ENCODE results near the gene LRP1B.

LRP1B gene

DNA sequence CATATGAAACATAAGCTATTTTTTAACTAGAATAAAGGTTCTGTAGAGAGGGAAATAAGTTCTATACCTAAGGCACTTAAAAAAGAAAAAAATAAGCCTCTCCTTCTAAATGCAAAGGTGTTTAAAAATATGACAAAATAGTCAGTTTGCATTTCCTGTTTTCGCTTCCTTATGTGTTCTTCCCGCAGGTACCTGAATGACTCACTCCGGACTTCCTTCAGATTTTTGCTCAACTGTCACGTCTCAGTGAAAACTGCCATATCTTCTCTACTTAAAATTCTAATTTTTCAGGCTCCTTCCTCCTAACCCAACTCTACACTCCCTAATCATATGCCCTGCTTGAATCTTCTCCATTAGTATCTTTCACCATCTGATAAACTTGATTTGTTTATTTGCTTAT, 1333.1 kb downstream of the LRP1B start:
- TF ChIP-seq, protein P1, sequence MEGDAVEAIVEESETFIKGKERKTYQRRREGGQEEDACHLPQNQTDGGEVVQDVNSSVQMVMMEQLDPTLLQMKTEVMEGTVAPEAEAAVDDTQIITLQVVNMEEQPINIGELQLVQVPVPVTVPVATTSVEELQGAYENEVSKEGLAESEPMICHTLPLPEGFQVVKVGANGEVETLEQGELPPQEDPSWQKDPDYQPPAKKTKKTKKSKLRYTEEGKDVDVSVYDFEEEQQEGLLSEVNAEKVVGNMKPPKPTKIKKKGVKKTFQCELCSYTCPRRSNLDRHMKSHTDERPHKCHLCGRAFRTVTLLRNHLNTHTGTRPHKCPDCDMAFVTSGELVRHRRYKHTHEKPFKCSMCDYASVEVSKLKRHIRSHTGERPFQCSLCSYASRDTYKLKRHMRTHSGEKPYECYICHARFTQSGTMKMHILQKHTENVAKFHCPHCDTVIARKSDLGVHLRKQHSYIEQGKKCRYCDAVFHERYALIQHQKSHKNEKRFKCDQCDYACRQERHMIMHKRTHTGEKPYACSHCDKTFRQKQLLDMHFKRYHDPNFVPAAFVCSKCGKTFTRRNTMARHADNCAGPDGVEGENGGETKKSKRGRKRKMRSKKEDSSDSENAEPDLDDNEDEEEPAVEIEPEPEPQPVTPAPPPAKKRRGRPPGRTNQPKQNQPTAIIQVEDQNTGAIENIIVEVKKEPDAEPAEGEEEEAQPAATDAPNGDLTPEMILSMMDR (IDR thresholded peaks at IDR 0.05; ENCODE audit: low read depth, low read length) = no peak
- no peak for DNase-seq (ENCODE audit: extremely low read depth, low read depth)

DNA sequence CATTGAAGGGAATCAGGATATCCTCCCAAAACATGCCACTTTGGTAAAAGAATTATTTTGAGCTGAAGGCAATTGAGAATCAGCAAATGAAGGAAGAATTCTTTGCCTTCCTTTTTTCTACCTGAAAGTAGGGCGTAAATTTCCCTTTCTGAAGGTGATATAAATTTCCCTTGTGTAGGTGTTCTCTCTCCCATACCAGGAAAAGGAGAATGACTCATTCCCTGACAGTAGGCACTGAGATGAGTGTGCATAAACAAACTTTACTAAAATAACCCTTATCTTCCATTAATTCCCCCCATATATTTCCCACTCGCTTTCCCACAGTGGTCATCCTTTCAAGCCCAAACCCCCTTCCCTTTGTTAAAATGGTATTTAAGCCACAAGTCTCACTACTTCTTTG, 1339.0 kb downstream of the LRP1B start:
- no peak for DNase-seq (ENCODE audit: extremely low read depth, low read depth)
- TF ChIP-seq, protein P1 (IDR thresholded peaks at IDR 0.05; ENCODE audit: low read depth, low read length) = no peak

DNA sequence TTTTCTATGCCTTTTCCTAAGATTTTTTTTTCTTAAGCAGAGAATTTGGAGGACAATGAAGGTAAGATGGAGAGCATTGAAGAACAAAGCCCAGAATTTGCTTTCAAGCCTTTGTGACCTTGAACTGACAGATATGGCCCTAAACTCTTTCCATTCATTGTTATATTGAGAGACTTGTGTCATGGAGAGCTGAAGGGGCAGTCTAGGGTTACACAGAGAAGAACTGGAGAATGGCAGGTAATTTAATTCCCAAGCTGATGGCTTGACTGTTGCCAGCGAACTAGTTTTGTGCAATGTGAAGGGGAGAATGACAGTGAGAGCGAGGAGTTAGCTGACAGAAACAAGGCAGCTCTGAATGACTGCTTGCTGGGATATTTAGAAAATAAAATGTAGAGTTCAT, 1344.2 kb downstream of the LRP1B start:
- TF ChIP-seq, protein P1 (IDR thresholded peaks at IDR 0.05; ENCODE audit: low read depth, low read length) = no peak
- no peak for DNase-seq (ENCODE audit: extremely low read depth, low read depth)

DNA sequence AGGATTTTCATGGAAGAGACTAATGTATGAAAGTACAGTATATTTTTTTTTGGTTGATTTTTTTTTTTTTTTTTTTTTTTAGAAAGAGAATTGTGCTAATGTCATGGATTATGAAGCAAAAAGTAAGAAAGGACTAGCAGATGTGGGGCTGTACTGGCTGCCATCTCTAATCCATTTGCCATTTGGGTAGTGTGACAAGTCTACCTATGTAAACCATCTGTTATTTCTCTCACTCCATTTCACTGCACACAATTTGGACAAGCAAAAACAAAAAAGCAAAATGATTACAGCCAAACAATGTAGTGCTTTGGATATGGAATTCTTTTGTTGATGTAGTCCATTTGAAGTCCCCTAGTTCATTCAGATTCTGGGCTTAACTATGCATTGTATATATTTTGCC, 1355.4 kb downstream of the LRP1B start:
- no peak for DNase-seq (ENCODE audit: extremely low read depth, low read depth)
- TF ChIP-seq, protein P1 (IDR thresholded peaks at IDR 0.05; ENCODE audit: low read depth, low read length) = no peak

DNA sequence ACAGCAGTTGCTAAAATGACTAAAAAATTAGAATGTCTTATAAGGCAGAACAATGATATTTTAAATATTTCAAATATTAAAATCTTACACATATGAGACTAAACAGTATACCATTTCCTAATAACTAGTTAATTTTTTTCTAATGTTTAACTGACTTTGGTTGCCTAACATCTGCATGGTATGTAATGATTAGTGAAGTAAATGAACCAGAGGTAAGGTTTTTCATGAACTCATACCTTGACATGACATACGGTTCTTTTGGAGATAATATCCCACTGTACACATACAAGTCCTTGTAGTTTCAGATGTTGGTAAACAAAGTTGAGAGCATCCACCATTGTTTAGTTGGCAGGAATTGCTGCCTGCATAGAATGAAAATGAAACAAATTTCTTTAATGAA, 1360.2 kb downstream of the LRP1B start:
- DNase-seq (ENCODE audit: extremely low read depth, low read depth) = no peak
- TF ChIP-seq, protein P1 (IDR thresholded peaks at IDR 0.05; ENCODE audit: low read depth, low read length) = no peak

DNA sequence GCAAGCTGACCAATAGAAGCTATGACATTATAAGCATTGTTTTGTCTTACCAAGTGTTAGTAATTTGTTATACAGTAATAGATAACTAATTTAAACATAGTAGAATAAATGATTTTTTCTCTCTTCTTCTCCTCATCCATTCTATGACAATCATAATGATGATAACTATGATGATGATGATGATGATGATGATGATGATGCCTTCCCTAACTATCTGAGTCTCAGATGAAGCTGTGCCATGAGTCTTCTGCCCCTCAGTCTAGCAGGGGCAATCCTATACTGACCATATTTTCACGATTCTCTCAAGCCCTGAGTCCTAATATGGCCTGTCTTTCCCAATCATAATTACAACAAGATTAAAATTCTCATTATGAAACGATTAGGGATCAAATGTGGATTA, 1369.0 kb downstream of the LRP1B start:
- TF ChIP-seq, protein P1 (IDR thresholded peaks at IDR 0.05; ENCODE audit: low read depth, low read length) = no peak
- no peak for DNase-seq (ENCODE audit: extremely low read depth, low read depth)

DNA sequence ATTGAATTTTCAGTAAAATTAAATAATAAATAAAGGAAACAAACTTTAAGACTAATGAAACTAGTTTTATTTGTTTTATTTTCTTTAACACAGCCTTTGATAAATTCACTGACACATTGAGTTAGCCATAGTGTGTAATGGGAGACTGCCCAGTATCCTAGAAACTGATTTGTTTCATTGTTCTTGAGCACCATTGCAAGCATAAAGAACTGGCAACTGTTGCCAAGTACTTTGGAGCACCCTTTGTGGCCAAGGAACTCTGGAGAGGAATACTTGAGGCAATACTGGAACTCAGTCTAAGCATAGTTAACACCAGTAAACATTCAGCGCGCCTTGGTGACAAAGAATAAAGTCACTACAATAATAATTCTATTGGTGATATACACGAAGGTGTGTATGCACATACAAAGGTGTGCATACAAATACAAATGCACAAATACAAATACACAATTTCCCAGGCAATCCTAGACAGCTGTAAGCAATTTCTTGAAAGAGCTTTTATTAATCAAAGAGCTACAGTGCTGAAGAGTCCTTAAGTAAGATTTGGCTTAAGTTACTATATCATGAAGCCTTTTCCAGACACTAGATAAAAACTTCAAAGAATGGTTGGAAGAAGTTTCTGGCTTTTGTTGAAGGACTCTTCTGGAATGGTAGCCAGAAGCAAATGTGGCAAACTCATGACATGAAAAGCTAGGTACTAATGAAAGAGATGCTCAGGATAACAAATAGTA, 1371.2 kb downstream of the LRP1B start:
- TF ChIP-seq, protein P1 (IDR thresholded peaks at IDR 0.05; ENCODE audit: low read depth, low read length) = no peak
- no peak for DNase-seq (ENCODE audit: extremely low read depth, low read depth)

Data from AG09319 (cell line).